Skeletal muscle tissue (tissue), 4 donors: ENCODE data around the gene NCS1. TPM values are rescaled to one million over a fixed set of nuclear protein-coding genes. Genes with fewer than 3 reads are reported as not detected.
A peak's percentile ranks its signal among the peaks of the same experiment; 100 is the strongest.
"Not testable (repeated sequence)": the region's sequence is repeated elsewhere in the genome, so short reads cannot be mapped to it uniquely, and the experiment has no call there.

Experiments
- H3K27ac ChIP-seq: one replicate; pipeline ENCODE4 v1.7.0; 2013; ENCODE audit warnings: mild to moderate bottlenecking, low read depth, low read length, inconsistent platforms
- H3K27me3 ChIP-seq, 3 donors: one replicate each; pipeline ENCODE4 v1.7.0; 2013; ENCODE audit warnings: low read length in 3 of 3; ENCODE audit not compliant: control insufficient read depth in 3 of 3, insufficient read depth in 3 of 3
- H3K36me3 ChIP-seq, 3 donors: one replicate each; pipeline ENCODE4 v1.7.0; 2013; ENCODE audit warnings: low read length in 3 of 3; ENCODE audit not compliant: control insufficient read depth in 3 of 3, insufficient read depth in 3 of 3
- H3K4me1 ChIP-seq, 3 donors: one replicate each; pipeline ENCODE4 v1.7.0; 2013; ENCODE audit warnings: low read length in 3 of 3, mild to moderate bottlenecking in 3 of 3; ENCODE audit not compliant: control insufficient read depth in 3 of 3, insufficient read depth in 3 of 3
- H3K4me3 ChIP-seq, 3 donors: one replicate each; pipeline ENCODE4 v1.7.0; 2013; ENCODE audit warnings: low read length in 3 of 3
- H3K9ac ChIP-seq, 3 donors: one replicate each; pipeline ENCODE4 v1.7.0; 2013; ENCODE audit warnings: low read length in 3 of 3, mild to moderate bottlenecking in 3 of 3, moderate library complexity in 2 of 3, low read depth in 1 of 3
- H3K9me3 ChIP-seq, 3 donors: one replicate each; pipeline ENCODE4 v1.7.0; 2013; ENCODE audit warnings: low read length in 3 of 3; ENCODE audit not compliant: control insufficient read depth in 3 of 3
- total RNA-seq: library from RNA; depleted of rRNA; stranded (reverse); fragments of >200 nt; gene quantifications from one replicate; pipeline ENCODE4 v1.2.3, GENCODE V29; 2014
- donor health status: Osteomylitis.

NCS1 gene
- total RNA-seq, 1 donor from 2014 or later = 19.3 TPM

GRCh38 chr9:130254747-130255630, 82.8 kb downstream of the NCS1 start:
- H3K27ac ChIP-seq = no peak overlapping the region
- H3K27me3 ChIP-seq = peaks cover 0 to 5% (median 2%) of the 10 kb centered on the region in 3 donors
- no peaks in the 10 kb centered on the region for H3K4me1 ChIP-seq

DNA sequence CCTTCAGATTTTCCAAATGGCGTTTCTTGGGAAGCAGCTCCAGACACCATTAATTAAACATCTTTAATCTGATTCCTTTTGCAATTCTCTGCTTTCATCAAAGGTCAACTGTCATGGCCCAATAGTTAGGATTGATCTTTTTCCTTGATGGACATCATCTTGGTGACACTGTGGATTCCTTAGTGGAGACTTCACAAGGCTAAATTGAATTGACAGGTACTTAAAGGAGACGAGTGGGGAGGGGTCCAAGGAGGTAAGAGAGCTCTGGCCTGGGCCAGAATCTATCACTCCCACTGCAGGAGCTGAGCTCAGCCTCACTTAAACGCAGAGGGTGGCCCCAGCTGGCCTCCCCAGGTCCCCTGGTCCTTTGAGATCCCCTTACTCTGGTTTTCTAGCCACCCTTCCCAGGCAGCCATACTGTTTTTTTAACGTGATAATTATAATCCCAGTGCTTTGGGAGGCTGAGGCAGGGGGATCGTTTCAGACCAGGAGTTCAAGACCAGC, 83.5 kb downstream of the NCS1 start:
- no peaks in the 10 kb centered on the region for H3K9me3 ChIP-seq
- no peaks in the 10 kb centered on the region for H3K36me3 ChIP-seq
- H3K9ac ChIP-seq = no peak overlapping the region
- no peak overlapping the region for H3K27ac ChIP-seq
- no peak overlapping the region for H3K4me3 ChIP-seq
- H3K27me3 ChIP-seq = peaks cover 2 to 5% (median 2%) of the 10 kb centered on the region in 3 donors
- H3K4me1 ChIP-seq = no peaks in the 10 kb centered on the region

More at GRCh38 chr9:130254747-130255630, 82.8 kb downstream of the NCS1 start:
- Histone ChIP-seq H3K4me3 (no peak overlapping the region), H3K36me3 (no peaks in the 10 kb centered on the region), H3K9ac (no peak overlapping the region), H3K9me3 (no peaks in the 10 kb centered on the region)

DNA sequence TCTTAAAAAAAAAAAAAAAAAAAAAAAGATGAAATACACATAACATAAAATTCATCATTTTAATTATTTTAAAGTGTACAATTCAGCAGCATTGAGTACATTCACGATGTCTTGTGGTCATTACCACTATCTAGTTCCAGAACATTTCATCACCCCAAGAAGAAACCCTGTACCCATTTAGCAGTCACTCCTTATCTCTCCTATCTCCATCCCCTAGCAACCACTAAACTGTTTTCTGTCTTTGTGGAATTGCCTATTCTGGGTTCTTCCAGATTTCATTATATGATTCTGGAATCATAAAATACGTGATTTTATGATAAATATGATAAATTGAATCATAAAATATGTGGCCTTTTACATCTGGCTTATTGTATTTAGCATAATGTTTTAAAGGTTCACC, 84.4 kb downstream of the NCS1 start:
- no peaks in the 10 kb centered on the region for H3K36me3 ChIP-seq
- no peaks in the 10 kb centered on the region for H3K4me1 ChIP-seq
- H3K27ac ChIP-seq = no peak overlapping the region
- H3K9ac ChIP-seq = no peak overlapping the region
- H3K27me3 ChIP-seq = peaks cover 2 to 10% (median 5%) of the 10 kb centered on the region in 3 donors
- H3K4me3 ChIP-seq = no peak overlapping the region
- H3K9me3 ChIP-seq = no peaks in the 10 kb centered on the region

DNA sequence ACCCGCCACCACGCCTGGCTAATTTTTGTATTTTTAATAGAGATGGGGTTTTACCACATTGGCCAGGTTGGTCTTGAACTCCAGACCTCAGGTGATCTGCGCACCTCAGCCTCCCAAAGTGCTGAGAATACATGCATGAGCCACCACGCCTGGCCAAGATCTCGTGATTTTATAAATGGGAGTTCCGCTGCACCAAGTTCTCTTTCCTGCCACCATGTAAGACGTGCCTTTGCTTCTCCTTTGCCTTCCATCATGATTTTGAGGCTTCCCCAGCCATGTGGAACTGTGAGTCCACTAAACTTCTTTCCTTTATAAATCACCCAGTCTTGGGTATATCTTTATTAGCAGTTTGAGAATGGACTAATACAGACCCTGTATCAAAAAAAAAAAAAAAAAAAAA, 85.9 kb downstream of the NCS1 start:
- H3K9me3 ChIP-seq = not testable (repeated sequence)

DNA sequence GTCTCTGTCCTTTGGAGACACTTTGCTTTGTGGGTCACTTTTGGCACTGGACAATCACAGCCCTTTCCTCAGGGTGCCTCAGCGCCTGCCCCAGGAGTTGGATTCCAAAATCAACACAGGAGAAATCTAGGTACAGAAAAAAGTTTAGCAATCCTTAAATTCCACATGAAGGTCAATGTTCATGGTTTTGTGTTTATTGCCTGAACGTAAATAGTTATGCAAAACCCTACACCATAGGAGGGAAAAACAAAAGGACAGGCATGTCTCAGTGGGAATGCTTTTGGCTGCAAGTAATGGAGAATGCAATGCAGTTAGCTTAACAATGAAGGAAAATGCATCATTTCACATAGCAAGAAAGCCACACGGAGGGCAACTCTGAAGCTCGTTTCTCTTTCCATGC, 86.8 kb downstream of the NCS1 start:
- Histone ChIP-seq H3K4me3 (no peak overlapping the region), H3K27ac (no peak overlapping the region), H3K9ac (no peak overlapping the region), H3K9me3 (no peaks in the 10 kb centered on the region), H3K36me3 (no peaks in the 10 kb centered on the region), H3K27me3 (peaks cover 14 to 30% (median 21%) of the 10 kb centered on the region in 3 donors), H3K4me1 (peaks cover under 1 to 6% (median 1%) of the 10 kb centered on the region in 3 donors)

More for the DNA sequence above, 85.9 kb downstream of the NCS1 start:
- not testable (repeated sequence) for H3K4me3 ChIP-seq, H3K27ac ChIP-seq, H3K9ac ChIP-seq, H3K4me1 ChIP-seq, H3K36me3 ChIP-seq
- peaks cover 5 to 21% (median 13%) of the 10 kb centered on the region in 3 donors for H3K27me3 ChIP-seq

DNA sequence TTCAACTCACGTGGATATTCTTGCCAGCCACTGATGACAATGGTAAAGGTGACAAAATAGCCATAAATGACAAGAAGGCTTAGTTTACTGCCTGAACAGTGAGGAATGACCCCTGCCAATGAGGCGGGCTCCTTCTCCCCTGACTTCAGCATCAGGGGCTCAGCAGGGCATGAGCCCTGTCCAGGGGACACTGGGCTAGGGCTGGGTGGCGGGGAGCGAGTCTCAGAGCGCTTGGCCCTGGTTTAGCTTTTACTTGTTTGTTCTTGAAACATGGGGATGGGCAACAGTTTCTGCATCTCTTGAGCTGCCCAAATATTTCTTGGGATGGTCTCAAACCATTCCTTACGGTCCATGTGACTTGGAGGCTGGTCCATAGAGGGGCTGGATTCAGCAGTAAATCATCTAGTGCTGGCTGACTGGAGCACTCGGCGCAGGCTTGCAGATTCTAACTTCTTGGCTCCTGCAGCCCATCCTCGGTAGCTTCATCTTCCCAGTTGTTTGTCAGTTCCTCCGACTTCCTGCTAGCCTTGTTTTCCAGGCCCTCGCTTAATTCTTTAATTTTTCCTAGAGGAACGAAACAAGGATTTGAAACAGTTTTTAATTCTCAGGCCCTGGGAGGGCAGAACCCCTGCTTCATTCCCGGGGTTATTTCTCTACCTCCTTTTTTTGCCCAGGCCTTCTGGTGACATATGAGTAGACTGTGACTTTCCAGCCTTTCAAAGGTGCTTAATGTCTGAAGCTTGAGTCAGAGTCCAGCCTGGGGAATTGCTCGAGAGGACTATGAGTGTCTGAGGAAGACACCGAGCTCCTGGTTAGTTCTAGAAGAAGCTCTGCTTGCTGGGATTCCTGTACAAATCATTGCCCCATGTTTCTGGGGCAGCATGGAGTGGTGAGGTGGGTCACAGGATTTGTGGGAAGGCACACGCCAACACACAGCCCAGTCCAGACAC, 88.9 kb downstream of the NCS1 start:
- no peaks in the 10 kb centered on the region for H3K9me3 ChIP-seq
- H3K9ac ChIP-seq = no peak overlapping the region
- peaks cover 5 to 11% (median 6%) of the 10 kb centered on the region in 3 donors for H3K4me1 ChIP-seq
- H3K36me3 ChIP-seq = no peaks in the 10 kb centered on the region
- H3K27ac ChIP-seq = peak overlapping the region; percentile 36
- H3K4me3 ChIP-seq = no peak overlapping the region
- peaks cover 29 to 46% (median 36%) of the 10 kb centered on the region in 3 donors for H3K27me3 ChIP-seq

GRCh38 chr9:130262061-130262745, 90.0 kb downstream of the NCS1 start:
- no peak overlapping the region for H3K27ac ChIP-seq
- no peaks in the 10 kb centered on the region for H3K36me3 ChIP-seq
- no peaks in the 10 kb centered on the region for H3K9me3 ChIP-seq
- peaks cover 34 to 57% (median 44%) of the 10 kb centered on the region in 3 donors for H3K27me3 ChIP-seq
- peaks cover 8 to 11% (median 11%) of the 10 kb centered on the region in 3 donors for H3K4me1 ChIP-seq
- H3K4me3 ChIP-seq = no peak overlapping the region
- H3K9ac ChIP-seq = no peak overlapping the region

DNA sequence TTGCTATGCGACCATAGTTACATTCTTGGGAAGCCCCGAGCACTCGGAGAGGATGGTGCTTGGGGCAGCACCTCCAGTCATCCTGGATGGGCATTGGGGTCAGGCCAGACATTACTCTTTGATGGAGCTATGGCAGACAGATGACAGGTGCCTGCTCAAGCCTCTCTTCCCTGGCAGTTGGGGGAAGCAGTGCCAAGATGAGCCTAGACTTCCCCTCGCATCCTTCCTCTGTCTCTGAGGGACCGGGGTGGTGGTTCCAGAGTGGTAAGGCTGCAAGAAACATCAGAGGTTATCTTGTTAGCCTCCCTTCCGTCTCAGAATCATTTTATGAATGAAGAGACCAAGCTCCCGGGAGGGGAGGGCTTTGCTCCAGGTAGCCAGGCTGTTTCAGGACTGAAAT, 90.6 kb downstream of the NCS1 start:
- Histone ChIP-seq H3K27ac (no peak overlapping the region), H3K4me3 (no peak overlapping the region), H3K9me3 (no peaks in the 10 kb centered on the region), H3K4me1 (peaks cover 8 to 14% (median 14%) of the 10 kb centered on the region in 3 donors), H3K36me3 (no peaks in the 10 kb centered on the region), H3K27me3 (peaks cover 36 to 61% (median 48%) of the 10 kb centered on the region in 3 donors), H3K9ac (no peak overlapping the region)

- no peaks in the 10 kb centered on the region for H3K9me3 ChIP-seq
- H3K4me1 ChIP-seq = peaks cover 8 to 24% (median 20%) of the 10 kb centered on the region in 3 donors
- peak overlapping the region in 1 of 3 donors; percentile 16 for H3K9ac ChIP-seq
- no peak overlapping the region for H3K4me3 ChIP-seq
- H3K27me3 ChIP-seq = peaks cover 44 to 71% (median 59%) of the 10 kb centered on the region in 3 donors
- H3K36me3 ChIP-seq = no peaks in the 10 kb centered on the region
- H3K27ac ChIP-seq = no peak overlapping the region
These were observed 91.6 kb downstream of the NCS1 start for GRCh38 chr9:130263601-130264413.
